Measurements from ENCODE around the gene TRIM44. TPM values are rescaled to one million over a fixed set of nuclear protein-coding genes. Genes with fewer than 3 reads are reported as not detected.
"Not testable (repeated sequence)": the region's sequence is repeated elsewhere in the genome, so short reads cannot be mapped to it uniquely, and the experiment has no call there.

The TRIM44 gene
- total RNA-seq, 1 experiment from 2014 or later = 81.4 TPM

DNA sequence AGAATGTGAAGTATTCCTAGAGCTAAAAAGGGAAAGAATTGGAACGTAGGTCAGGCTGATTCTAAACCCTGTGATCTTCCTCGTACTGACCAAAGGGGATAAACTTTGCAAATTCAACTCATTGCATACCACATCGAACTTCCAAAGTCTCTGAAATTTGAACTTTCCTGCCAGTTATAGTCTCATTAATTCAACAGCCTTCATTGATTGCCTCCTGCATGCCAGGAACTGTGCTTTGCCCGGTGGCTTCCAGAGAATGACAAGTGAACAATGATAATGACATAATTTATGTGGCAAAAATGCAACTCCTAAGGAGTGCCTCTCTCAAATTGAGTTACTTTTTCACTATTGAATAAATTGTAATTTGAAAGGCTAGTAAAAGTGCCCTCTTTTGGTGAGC, 173.6 kb downstream of the TRIM44 start:
- Mint-ChIP-seq H3K9me3 (ENCODE audit: unreplicated experiment) (peaks cover 15% of the 10 kb centered on the region), H3K4me3 (ENCODE audit: unreplicated experiment) (no peak overlapping the region), H3K27ac (ENCODE audit: unreplicated experiment) (no peak overlapping the region), H3K27me3 (ENCODE audit: insufficient read depth, unreplicated experiment) (no peaks in the 10 kb centered on the region), H3K4me1 (ENCODE audit: low read depth, unreplicated experiment) (no peaks in the 10 kb centered on the region), H3K36me3 (ENCODE audit: insufficient read depth, unreplicated experiment) (no peaks in the 10 kb centered on the region)
- BruUV-seq (replicated peaks) = no TSS peak
- H3K9me3 ChIP-seq = no peaks in the 10 kb centered on the region
- no peak overlapping the region for H3K4me3 ChIP-seq (ENCODE audit: low read depth, low read length)
- no peaks in the 10 kb centered on the region for H3K36me3 ChIP-seq (ENCODE audit: control insufficient read depth, insufficient read depth, low read length)
- no peak for DNase-seq
- POLR2A ChIA-PET = no interaction called here
- intact Hi-C loops (cut with micrococcal nuclease; ENCODE audit: unreplicated experiment) = no loop called here
- no peaks in the 10 kb centered on the region for H3K27me3 ChIP-seq (replicated peaks; ENCODE audit: control insufficient read depth, insufficient read depth, low read length)
- TF ChIP-seq CTCF (IDR thresholded peaks at IDR 0.05; ENCODE audit: insufficient read depth in 1 of 2, low read depth in 1 of 2, low read length in 1 of 2, severe bottlenecking in 1 of 2, unreplicated experiment in 1 of 2) = no peak
- no peaks in the 10 kb centered on the region for H3K4me1 ChIP-seq
- CTCF ChIA-PET = interaction anchor here (1.5 kb wide), 1 partner anchor 14 kb away, joined by 3 read pairs; no protein-coding TSS in a partner anchor

DNA sequence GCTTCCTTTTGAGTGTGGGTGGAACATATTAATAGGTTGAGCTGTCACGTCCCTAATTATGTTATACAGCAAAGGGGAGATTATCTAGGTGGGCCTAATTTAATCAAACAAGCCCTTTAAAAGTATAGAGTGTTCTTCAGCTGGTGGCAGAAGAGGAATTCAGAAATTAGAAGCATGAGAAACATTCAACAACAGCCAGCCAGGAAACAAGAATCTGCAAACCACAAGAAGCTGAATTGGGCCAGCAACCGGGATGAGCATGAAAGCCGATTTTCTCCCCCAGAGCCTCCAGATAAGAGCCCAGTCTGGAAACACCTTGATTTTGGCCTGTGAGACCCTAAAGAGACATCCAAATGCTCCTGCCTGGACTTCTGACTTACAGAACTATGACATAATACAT, 175.5 kb downstream of the TRIM44 start:
- Histone ChIP-seq H3K9me3 (0 out of 2 replicates have a peak, but pooled peaks cover 5% of the 10 kb centered on the region), H3K4me1 (no peaks in the 10 kb centered on the region), H3K27me3 (replicated peaks; ENCODE audit: control insufficient read depth, insufficient read depth, low read length) (no peaks in the 10 kb centered on the region), H3K4me3 (ENCODE audit: low read depth, low read length) (no peak overlapping the region), H3K36me3 (ENCODE audit: control insufficient read depth, insufficient read depth, low read length) (no peaks in the 10 kb centered on the region)
- ChIA-PET POLR2A (no interaction called here), CTCF (no interaction called here)
- Mint-ChIP-seq H3K4me1 (ENCODE audit: low read depth, unreplicated experiment) (no peaks in the 10 kb centered on the region), H3K4me3 (ENCODE audit: unreplicated experiment) (no peak overlapping the region), H3K9me3 (ENCODE audit: unreplicated experiment) (peaks cover 19% of the 10 kb centered on the region), H3K27ac (ENCODE audit: unreplicated experiment) (no peak overlapping the region), H3K36me3 (ENCODE audit: insufficient read depth, unreplicated experiment) (no peaks in the 10 kb centered on the region), H3K27me3 (ENCODE audit: insufficient read depth, unreplicated experiment) (no peaks in the 10 kb centered on the region)
- BruUV-seq (replicated peaks) = no TSS peak
- no peak for TF ChIP-seq CTCF (IDR thresholded peaks at IDR 0.05; ENCODE audit: insufficient read depth in 1 of 2, low read depth in 1 of 2, low read length in 1 of 2, severe bottlenecking in 1 of 2, unreplicated experiment in 1 of 2)
- intact Hi-C loops (cut with micrococcal nuclease; ENCODE audit: unreplicated experiment) = no loop called here
- no peak for DNase-seq

DNA sequence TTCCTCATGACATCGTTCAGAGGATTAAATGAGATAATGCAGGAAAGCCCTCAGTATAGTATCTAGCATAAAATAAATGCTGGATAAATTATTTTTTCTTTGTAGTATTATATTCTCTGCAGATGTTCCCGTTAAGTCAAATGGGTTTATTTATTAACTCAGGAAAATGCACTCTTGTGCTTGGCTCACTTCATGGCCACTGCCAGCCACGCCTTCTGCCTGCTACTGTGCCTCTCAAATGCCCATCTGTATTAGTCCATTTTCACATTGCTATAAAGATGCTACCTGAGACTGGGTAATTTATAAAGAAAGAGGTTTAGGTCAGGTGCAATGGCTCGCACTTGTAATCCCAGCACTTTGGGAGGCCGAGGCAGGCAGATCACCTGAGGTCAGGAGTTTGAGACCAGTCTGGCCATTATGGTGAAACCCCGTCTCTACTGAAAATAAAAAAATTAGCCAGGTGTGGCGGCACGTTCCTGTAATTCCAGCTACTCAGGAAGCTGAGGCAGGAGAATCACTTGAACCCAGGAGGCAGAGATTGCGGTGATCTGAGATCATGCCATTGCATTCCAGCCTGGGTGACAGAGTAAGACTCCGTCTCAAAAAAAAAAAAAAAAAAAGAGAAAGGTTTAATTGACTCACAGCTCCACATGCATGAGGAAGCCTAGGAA, 176.3 kb downstream of the TRIM44 start:
- H3K27ac Mint-ChIP-seq (ENCODE audit: unreplicated experiment); H3K36me3 ChIP-seq (ENCODE audit: control insufficient read depth, insufficient read depth, low read length); H3K4me1 Mint-ChIP-seq (ENCODE audit: low read depth, unreplicated experiment); POLR2A ChIA-PET; CTCF ChIA-PET; intact Hi-C loops (cut with micrococcal nuclease; ENCODE audit: unreplicated experiment); H3K27me3 Mint-ChIP-seq (ENCODE audit: insufficient read depth, unreplicated experiment); H3K4me3 ChIP-seq (ENCODE audit: low read depth, low read length); H3K4me1 ChIP-seq; H3K9me3 ChIP-seq; H3K27me3 ChIP-seq (replicated peaks; ENCODE audit: control insufficient read depth, insufficient read depth, low read length); DNase-seq; BruUV-seq (replicated peaks); H3K4me3 Mint-ChIP-seq (ENCODE audit: unreplicated experiment); H3K36me3 Mint-ChIP-seq (ENCODE audit: insufficient read depth, unreplicated experiment): not testable (repeated sequence)
- peaks cover 19% of the 10 kb centered on the region for H3K9me3 Mint-ChIP-seq (ENCODE audit: unreplicated experiment)

All from Caco-2 (cell line).